Ascending aorta (tissue), 2 donors: ENCODE measurements around the gene UBE2G2. TPM values are rescaled to one million over a fixed set of nuclear protein-coding genes. Genes with fewer than 3 reads are reported as not detected.

Experiments used
- DNase-seq, 2 donors: peaks; one replicate each; pipeline ENCODE4 v3.0.0-alpha.2; 2019; ENCODE audit warnings: low spot score in 2 of 2
- H3K27ac ChIP-seq, 2 donors: fragments of 200-600 bp; sonication (generic); one replicate each; pipeline ENCODE4 v1.5.1; 2016 to 2017; ENCODE audit warnings: mild to moderate bottlenecking in 1 of 2
- H3K27me3 ChIP-seq: fragments of 200-600 bp; sonication (generic); one replicate; pipeline ENCODE4 v1.5.1; 2017
- H3K36me3 ChIP-seq, 2 donors: fragments of 200-600 bp; sonication (generic); one replicate each; pipeline ENCODE4 v1.5.1; 2016
- H3K4me1 ChIP-seq, 2 donors: fragments of 200-600 bp; sonication (generic); one replicate each; pipeline ENCODE4 v1.5.1; 2016 to 2017; ENCODE audit warnings: mild to moderate bottlenecking in 1 of 2
- H3K4me3 ChIP-seq, 2 donors: fragments of 200-600 bp; sonication (generic); one replicate each; pipeline ENCODE4 v1.5.1; 2016 to 2017; ENCODE audit warnings: mild to moderate bottlenecking in 1 of 2
- H3K9me3 ChIP-seq, 2 donors: fragments of 200-600 bp; sonication (generic); one replicate each; pipeline ENCODE4 v1.5.1; 2016
- CTCF ChIP-seq, 3 experiments: fragments of 200-600 bp in 2 of 3; fragments of 450-650 bp in 1 of 3; sonication (generic) in 2 of 3; IDR thresholded peaks; one replicate each; pipeline ENCODE4 v1.5.1; 2016 to 2019; ENCODE audit warnings: antibody characterized with exemption in 3 of 3, mild to moderate bottlenecking in 1 of 3, moderate library complexity in 1 of 3
- intact Hi-C: fragments of 100-400 bp; cut with DNase I; formaldehyde crosslinking; loops from one replicate; pipeline ENCODE4 v1.15.1; 2023
- total RNA-seq: library from RNA; depleted of rRNA; stranded (reverse); fragments of >200 nt; gene quantifications from one replicate; pipeline ENCODE4 v1.1.0, GENCODE V29; 2016

Gene UBE2G2
- total RNA-seq, 1 donor from 2014 or later, result 58.1 TPM

GRCh38 chr21:44844256-44844655 lies 42.6 kb upstream of the UBE2G2 start:
- no peak for DNase-seq
- Histone ChIP-seq H3K27ac (no peak overlapping the region), H3K36me3 (peaks cover 9 to 14% of the 10 kb centered on the region in 2 donors), H3K4me1 (peaks cover 5 to 9% of the 10 kb centered on the region in 2 donors), H3K27me3 (no peaks in the 10 kb centered on the region), H3K9me3 (no peaks in the 10 kb centered on the region), H3K4me3 (no peak overlapping the region)
- no peak for TF ChIP-seq CTCF (IDR thresholded peaks at IDR 0.05)
- intact Hi-C loops, result no loop called here

- Histone ChIP-seq H3K4me3 (no peak overlapping the region), H3K9me3 (no peaks in the 10 kb centered on the region), H3K27me3 (no peaks in the 10 kb centered on the region), H3K27ac (no peak overlapping the region), H3K36me3 (peaks cover 0 to under 1% of the 10 kb centered on the region in 2 donors), H3K4me1 (peaks cover 5 to 9% of the 10 kb centered on the region in 2 donors)
- intact Hi-C loops, result no loop called here
- no peak for DNase-seq
- no peak for TF ChIP-seq CTCF (IDR thresholded peaks at IDR 0.05)
These were observed 41.3 kb upstream of the UBE2G2 start for GRCh38 chr21:44842721-44843445.

GRCh38 chr21:44842087-44842486 lies 40.5 kb upstream of the UBE2G2 start:
- Histone ChIP-seq H3K36me3 (no peaks in the 10 kb centered on the region), H3K9me3 (no peaks in the 10 kb centered on the region), H3K27me3 (no peaks in the 10 kb centered on the region), H3K27ac (no peak overlapping the region), H3K4me1 (peaks cover 5 to 9% of the 10 kb centered on the region in 2 donors), H3K4me3 (no peak overlapping the region)
- DNase-seq, result no peak
- intact Hi-C loops, result no loop called here
- no peak for TF ChIP-seq CTCF (IDR thresholded peaks at IDR 0.05)

- H3K4me1 ChIP-seq, result peaks cover 2 to 4% of the 10 kb centered on the region in 2 donors
- H3K9me3 ChIP-seq, result no peaks in the 10 kb centered on the region
- DNase-seq, result no peak
- no peak overlapping the region for H3K4me3 ChIP-seq
- no peak for TF ChIP-seq CTCF (IDR thresholded peaks at IDR 0.05)
- H3K27me3 ChIP-seq, result no peaks in the 10 kb centered on the region
- H3K36me3 ChIP-seq, result no peaks in the 10 kb centered on the region
- H3K27ac ChIP-seq, result no peak overlapping the region
- intact Hi-C loops, result no loop called here
These were observed 39.2 kb upstream of the UBE2G2 start for GRCh38 chr21:44840771-44841170.

- DNase-seq, result no peak
- no peaks in the 10 kb centered on the region for H3K9me3 ChIP-seq
- no peaks in the 10 kb centered on the region for H3K4me1 ChIP-seq
- intact Hi-C loops, result no loop called here
- no peaks in the 10 kb centered on the region for H3K36me3 ChIP-seq
- no peak for TF ChIP-seq CTCF (IDR thresholded peaks at IDR 0.05)
- H3K4me3 ChIP-seq, result no peak overlapping the region
- no peaks in the 10 kb centered on the region for H3K27me3 ChIP-seq
- no peak overlapping the region for H3K27ac ChIP-seq
These were observed 37.3 kb upstream of the UBE2G2 start for GRCh38 chr21:44838951-44839350.
